ENCODE measurements around the gene SLITRK5.

The SLITRK5 gene

GRCh38 chr13:87661471-87661870, 9.7 kb upstream of the SLITRK5 start:
- TF ChIP-seq CTCF (IDR thresholded peaks at IDR 0.05; ENCODE audit: insufficient read depth, low read length, poor library complexity, severe bottlenecking) (no peak), EZH2phosphoT487 (conservative IDR thresholded peaks at IDR 0.05; ENCODE audit: low read length) (no peak)
- H3K79me2 ChIP-seq (ENCODE audit: insufficient read depth, low read length) = no peaks in the 10 kb centered on the region
- no peak overlapping the region for H2AFZ ChIP-seq (ENCODE audit: low read depth, low read length, severe bottlenecking)
- H3K9ac ChIP-seq (ENCODE audit: low read length) = no peak overlapping the region
- no peaks in the 10 kb centered on the region for H3K27me3 ChIP-seq (ENCODE audit: low read length)
- no peaks in the 10 kb centered on the region for H3K9me3 ChIP-seq (ENCODE audit: insufficient read depth, low read length)
- H3K4me3 ChIP-seq (ENCODE audit: insufficient read depth, low read length, poor library complexity, severe bottlenecking) = no peak overlapping the region
- H3K27ac ChIP-seq (ENCODE audit: low read depth, low read length) = no peak overlapping the region
- no peaks in the 10 kb centered on the region for H4K20me1 ChIP-seq (ENCODE audit: low read depth, low read length)
- H3F3A ChIP-seq (ENCODE audit: insufficient read depth) = no peaks in the 10 kb centered on the region
- no peak overlapping the region for H3K4me2 ChIP-seq (ENCODE audit: low read depth, low read length, poor library complexity, severe bottlenecking)
- no peaks in the 10 kb centered on the region for H3K36me3 ChIP-seq (ENCODE audit: low read length)
- no peaks in the 10 kb centered on the region for H3K9me2 ChIP-seq (replicated peaks; ENCODE audit: insufficient read depth, low read length)

- Histone ChIP-seq H3F3A (ENCODE audit: insufficient read depth) (no peaks in the 10 kb centered on the region), H3K9me3 (ENCODE audit: insufficient read depth, low read length) (no peaks in the 10 kb centered on the region), H3K4me2 (ENCODE audit: low read depth, low read length, poor library complexity, severe bottlenecking) (no peak overlapping the region), H3K9ac (ENCODE audit: low read length) (no peak overlapping the region), H3K9me2 (replicated peaks; ENCODE audit: insufficient read depth, low read length) (no peaks in the 10 kb centered on the region), H3K27ac (ENCODE audit: low read depth, low read length) (no peak overlapping the region), H4K20me1 (ENCODE audit: low read depth, low read length) (no peaks in the 10 kb centered on the region), H3K27me3 (ENCODE audit: low read length) (no peaks in the 10 kb centered on the region), H3K79me2 (ENCODE audit: insufficient read depth, low read length) (no peaks in the 10 kb centered on the region), H2AFZ (ENCODE audit: low read depth, low read length, severe bottlenecking) (no peak overlapping the region), H3K36me3 (ENCODE audit: low read length) (no peaks in the 10 kb centered on the region), H3K4me3 (ENCODE audit: insufficient read depth, low read length, poor library complexity, severe bottlenecking) (no peak overlapping the region)
- TF ChIP-seq CTCF (IDR thresholded peaks at IDR 0.05; ENCODE audit: insufficient read depth, low read length, poor library complexity, severe bottlenecking) (no peak), EZH2phosphoT487 (conservative IDR thresholded peaks at IDR 0.05; ENCODE audit: low read length) (no peak)
These were observed 4.3 kb upstream of the SLITRK5 start for GRCh38 chr13:87666831-87667230.

- H3K9me2 ChIP-seq (replicated peaks; ENCODE audit: insufficient read depth, low read length) = no peaks in the 10 kb centered on the region
- no peak overlapping the region for H3K4me2 ChIP-seq (ENCODE audit: low read depth, low read length, poor library complexity, severe bottlenecking)
- no peaks in the 10 kb centered on the region for H4K20me1 ChIP-seq (ENCODE audit: low read depth, low read length)
- H3K9me3 ChIP-seq (ENCODE audit: insufficient read depth, low read length) = no peaks in the 10 kb centered on the region
- H3K9ac ChIP-seq (ENCODE audit: low read length) = no peak overlapping the region
- no peak overlapping the region for H3K4me3 ChIP-seq (ENCODE audit: insufficient read depth, low read length, poor library complexity, severe bottlenecking)
- no peaks in the 10 kb centered on the region for H3K27me3 ChIP-seq (ENCODE audit: low read length)
- H2AFZ ChIP-seq (ENCODE audit: low read depth, low read length, severe bottlenecking) = no peak overlapping the region
- no peak for TF ChIP-seq EZH2phosphoT487 (conservative IDR thresholded peaks at IDR 0.05; ENCODE audit: low read length)
- TF ChIP-seq CTCF (IDR thresholded peaks at IDR 0.05; ENCODE audit: insufficient read depth, low read length, poor library complexity, severe bottlenecking) = no peak
- no peaks in the 10 kb centered on the region for H3K79me2 ChIP-seq (ENCODE audit: insufficient read depth, low read length)
- H3K36me3 ChIP-seq (ENCODE audit: low read length) = no peaks in the 10 kb centered on the region
- no peaks in the 10 kb centered on the region for H3F3A ChIP-seq (ENCODE audit: insufficient read depth)
- H3K27ac ChIP-seq (ENCODE audit: low read depth, low read length) = no peak overlapping the region
These were observed 3.5 kb upstream of the SLITRK5 start for GRCh38 chr13:87667686-87668085.

Measured in SU-DHL-6 (cell line).